Epithelial cell of proximal tubule (primary cell): ENCODE results near the gene ME2. TPM values are rescaled to one million over a fixed set of nuclear protein-coding genes. Genes with fewer than 3 reads are reported as not detected.

Source experiments
- DNase-seq: peaks from one replicate; pipeline ENCODE4 v3.0.0-alpha.2; 2011; ENCODE audit warnings: low read depth
- H3K4me3 ChIP-seq: 2 replicates; pipeline ENCODE4 v1.5.1; 2011; ENCODE audit warnings: low read depth, mild to moderate bottlenecking, low read length
- total RNA-seq: library from RNA; depleted of rRNA; stranded (reverse); fragments of >200 nt; gene quantifications from 2 replicates; pipeline ENCODE4 v1.2.3, GENCODE V29; 2015
- TF ChIP-seq, protein P1 (sequence below): conservative IDR thresholded peaks from 2 replicates; pipeline ENCODE4 v1.5.1; 2012; ENCODE audit warnings: low read depth, mild to moderate bottlenecking, low read length

The ME2 gene
- total RNA-seq, 1 donor from 2014 or later: 60.4 TPM

DNA sequence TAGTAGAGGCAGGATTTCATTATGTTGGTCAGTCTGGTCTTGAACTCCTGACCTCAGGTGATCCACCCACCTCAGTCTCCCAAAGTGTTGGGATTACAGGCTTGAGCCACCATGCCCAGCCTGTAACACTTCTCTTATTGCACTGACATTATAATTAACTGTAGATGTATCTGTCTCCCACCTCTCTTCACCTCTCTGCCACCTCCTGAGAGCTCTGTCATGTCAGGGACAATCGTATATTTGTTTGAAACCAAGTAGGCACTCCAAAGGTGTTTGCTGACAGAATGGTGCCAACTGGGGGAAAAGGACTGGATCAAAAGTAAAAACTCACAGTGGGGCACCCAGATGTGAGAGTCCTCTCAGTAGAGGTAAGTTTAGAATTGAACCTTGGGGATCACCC is 17.3 kb upstream of the ME2 start:
- TF ChIP-seq, protein P1, sequence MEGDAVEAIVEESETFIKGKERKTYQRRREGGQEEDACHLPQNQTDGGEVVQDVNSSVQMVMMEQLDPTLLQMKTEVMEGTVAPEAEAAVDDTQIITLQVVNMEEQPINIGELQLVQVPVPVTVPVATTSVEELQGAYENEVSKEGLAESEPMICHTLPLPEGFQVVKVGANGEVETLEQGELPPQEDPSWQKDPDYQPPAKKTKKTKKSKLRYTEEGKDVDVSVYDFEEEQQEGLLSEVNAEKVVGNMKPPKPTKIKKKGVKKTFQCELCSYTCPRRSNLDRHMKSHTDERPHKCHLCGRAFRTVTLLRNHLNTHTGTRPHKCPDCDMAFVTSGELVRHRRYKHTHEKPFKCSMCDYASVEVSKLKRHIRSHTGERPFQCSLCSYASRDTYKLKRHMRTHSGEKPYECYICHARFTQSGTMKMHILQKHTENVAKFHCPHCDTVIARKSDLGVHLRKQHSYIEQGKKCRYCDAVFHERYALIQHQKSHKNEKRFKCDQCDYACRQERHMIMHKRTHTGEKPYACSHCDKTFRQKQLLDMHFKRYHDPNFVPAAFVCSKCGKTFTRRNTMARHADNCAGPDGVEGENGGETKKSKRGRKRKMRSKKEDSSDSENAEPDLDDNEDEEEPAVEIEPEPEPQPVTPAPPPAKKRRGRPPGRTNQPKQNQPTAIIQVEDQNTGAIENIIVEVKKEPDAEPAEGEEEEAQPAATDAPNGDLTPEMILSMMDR: no peak
- no peak for DNase-seq
- no peak overlapping the region for H3K4me3 ChIP-seq

DNA sequence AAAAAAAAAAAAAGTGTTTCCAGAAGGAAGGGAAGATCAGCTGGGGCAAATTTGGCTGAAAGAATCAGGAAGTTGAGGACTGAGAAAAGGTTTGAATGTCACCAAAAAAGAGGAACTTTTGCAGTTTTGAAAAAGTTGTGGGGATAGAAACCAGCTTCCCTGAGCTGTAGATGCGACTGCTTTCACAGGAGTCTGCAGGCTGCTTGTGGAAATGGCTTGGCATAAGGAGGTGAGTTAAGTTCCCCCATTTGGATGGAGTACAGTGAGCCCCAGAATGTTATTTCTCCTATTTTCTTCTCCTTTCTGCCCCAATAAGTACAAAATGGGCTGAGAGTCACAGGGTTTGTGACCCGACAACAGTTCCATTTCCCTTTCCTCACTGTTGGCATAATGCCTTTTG is 16.5 kb upstream of the ME2 start:
- TF ChIP-seq, protein P1: no peak
- H3K4me3 ChIP-seq: no peak overlapping the region
- DNase-seq: no peak

DNA sequence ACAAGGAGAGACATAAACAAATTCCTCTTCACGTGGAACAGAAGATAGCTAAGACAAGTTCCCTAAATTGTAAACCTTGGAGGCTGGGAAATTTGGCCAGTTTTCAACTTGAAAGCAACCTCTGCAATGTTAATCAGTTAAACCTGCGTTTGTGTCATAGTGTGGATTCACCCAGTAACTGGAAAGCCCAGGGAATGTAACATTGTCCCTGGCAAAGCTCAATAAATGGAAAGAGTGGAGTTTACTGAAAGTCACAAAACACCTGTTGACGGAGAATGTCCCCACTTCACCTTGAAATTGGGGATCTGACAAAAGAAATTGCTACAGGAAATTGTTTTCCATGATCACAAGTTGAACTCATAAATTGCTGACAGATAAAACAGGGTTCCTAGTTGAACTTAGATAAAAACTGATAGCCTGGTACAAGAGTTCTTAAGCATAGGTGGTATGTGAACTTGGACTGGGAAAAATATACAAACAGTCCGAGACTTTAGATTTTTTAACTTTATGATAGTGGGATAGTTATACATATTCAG is 15.0 kb upstream of the ME2 start:
- H3K4me3 ChIP-seq: no peak overlapping the region
- no peak for DNase-seq
- TF ChIP-seq, protein P1: no peak

DNA sequence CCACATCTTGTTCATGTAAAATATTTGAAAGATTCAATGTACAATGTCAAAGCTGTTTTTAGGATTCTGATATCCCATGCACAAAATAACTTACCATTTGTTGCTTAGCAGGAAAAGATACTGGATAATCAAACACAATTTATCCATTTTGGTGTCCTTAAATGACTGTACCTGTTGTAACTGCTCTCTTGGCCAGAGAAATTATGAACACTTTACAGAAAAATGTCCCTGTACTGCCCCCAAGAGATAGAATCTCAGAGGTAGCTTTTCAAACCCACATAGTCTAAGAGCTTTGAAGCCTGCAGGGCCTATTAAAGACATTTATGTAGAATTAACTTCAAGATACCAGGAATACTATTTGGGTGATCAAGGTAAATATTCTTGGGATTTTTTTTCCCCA is 12.2 kb upstream of the ME2 start:
- TF ChIP-seq, protein P1: peak; percentile 53
- no peak for DNase-seq
- H3K4me3 ChIP-seq: no peak overlapping the region

DNA sequence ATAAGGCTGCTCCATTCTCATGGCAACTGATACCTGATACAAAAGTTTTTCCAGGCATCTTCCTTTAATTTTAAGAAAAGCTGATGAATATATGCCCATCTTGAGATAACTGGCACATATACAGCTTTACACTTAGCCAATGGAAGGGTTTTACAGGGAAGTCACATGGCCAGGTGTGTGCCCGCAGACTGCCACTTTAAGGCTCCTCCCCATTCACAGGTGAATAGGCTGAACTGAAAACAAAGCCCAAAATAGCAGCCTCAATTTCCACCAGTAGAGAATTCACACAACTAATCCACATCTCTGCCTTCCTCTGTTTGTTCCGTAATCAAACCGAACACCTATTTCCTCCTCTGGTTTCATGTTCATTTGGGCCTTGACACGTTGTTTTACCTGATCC is 9.8 kb upstream of the ME2 start:
- TF ChIP-seq, protein P1: no peak
- H3K4me3 ChIP-seq: no peak overlapping the region
- no peak for DNase-seq

DNA sequence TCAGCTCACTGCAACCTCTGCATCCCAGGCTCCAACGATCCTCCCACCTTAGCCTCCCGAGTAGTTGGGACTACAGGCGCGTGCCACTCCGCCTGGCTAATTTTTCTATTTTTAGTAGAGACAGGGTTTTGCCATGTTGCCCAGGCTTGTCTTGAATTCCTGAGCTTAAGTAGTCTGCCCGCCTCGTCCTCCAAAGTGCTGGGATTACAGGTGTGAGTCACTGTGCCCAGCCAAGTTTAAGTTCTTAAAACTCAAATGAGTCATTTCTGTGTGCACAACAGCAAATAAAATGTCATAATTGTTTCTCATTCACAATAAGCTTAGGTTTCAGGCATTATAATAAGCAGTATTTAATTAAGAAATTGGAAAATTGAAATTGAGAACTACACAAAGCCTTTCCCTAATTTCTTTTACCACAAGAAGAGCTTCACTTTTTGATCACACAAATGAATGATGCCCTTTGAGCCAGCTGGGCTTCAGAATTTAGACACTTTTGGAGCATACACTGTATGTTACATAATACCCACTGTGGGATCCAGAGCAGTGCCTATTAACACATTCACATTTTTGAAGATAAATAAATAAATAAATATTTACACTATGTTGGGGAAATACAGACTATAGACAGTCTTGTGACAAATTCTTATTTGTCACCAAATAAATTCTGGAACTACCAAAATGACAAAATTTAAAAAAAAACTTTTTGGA is 8.6 kb upstream of the ME2 start:
- no peak overlapping the region for H3K4me3 ChIP-seq
- TF ChIP-seq, protein P1: no peak
- peak; percentile 66 for DNase-seq

DNA sequence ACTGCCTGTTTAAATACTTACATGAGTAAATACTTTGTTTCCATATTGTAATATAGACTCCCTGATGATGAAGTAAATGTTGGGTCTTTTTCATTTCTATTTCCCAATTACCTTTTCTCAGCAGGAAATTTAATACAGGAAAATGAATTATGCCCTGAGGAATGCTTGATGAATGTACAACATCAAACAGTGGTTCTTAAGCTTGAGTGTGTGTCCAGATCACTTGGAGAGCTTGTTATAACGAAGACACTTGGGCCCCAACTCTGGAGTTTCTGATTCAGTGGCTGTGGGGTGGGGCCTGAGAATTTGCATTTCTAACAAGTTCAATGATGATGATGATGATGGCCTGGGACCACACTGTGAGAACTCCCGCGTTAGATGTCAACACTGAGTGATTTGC is 7.1 kb upstream of the ME2 start:
- no peak overlapping the region for H3K4me3 ChIP-seq
- no peak for DNase-seq
- TF ChIP-seq, protein P1: no peak
